Osteoblast (primary cell): ENCODE measurements around the gene ZNF679. TPM values are rescaled to one million over a fixed set of nuclear protein-coding genes. Genes with fewer than 3 reads are reported as not detected.

Source experiments
- DNase-seq: peaks from one replicate; pipeline ENCODE4 v3.0.0; 2011; ENCODE audit warnings: low spot score, mixed read lengths; ENCODE audit not compliant: insufficient read length; ENCODE audit errors: missing footprints
- H2AFZ ChIP-seq: 2 replicates; pipeline ENCODE4 v1.6.0; 2011; ENCODE audit warnings: mild to moderate bottlenecking, low read length
- H3K27ac ChIP-seq: 2 replicates; pipeline ENCODE4 v1.5.1; 2011; ENCODE audit warnings: mild to moderate bottlenecking, low read depth, low read length, moderate library complexity
- H3K27me3 ChIP-seq: 2 replicates; pipeline ENCODE4 v1.6.0; 2012; ENCODE audit warnings: mild to moderate bottlenecking, control low read depth, inconsistent platforms, low read length, moderate library complexity; ENCODE audit not compliant: insufficient read depth
- H3K36me3 ChIP-seq: 2 replicates; pipeline ENCODE4 v1.5.1; 2011; ENCODE audit warnings: mild to moderate bottlenecking, low read length, control low read depth, moderate library complexity; ENCODE audit not compliant: insufficient read depth
- H3K4me1 ChIP-seq: 2 replicates; pipeline ENCODE4 v1.5.1; 2011; ENCODE audit warnings: mild to moderate bottlenecking, low read length, control low read depth, moderate library complexity; ENCODE audit not compliant: insufficient read depth
- H3K4me2 ChIP-seq: 2 replicates; pipeline ENCODE4 v1.6.0; 2011; ENCODE audit warnings: mild to moderate bottlenecking, low read length; ENCODE audit not compliant: insufficient read depth
- H3K4me3 ChIP-seq: fragments of 200-600 bp; sonication (generic); 3 replicates; pipeline ENCODE4 v1.5.1; 2012; ENCODE audit warnings: mild to moderate bottlenecking, low read length, inconsistent platforms; ENCODE audit not compliant: insufficient read depth
- H3K79me2 ChIP-seq: 2 replicates; pipeline ENCODE4 v1.6.0; 2012; ENCODE audit warnings: mild to moderate bottlenecking, low read length, control low read depth, inconsistent platforms; ENCODE audit not compliant: insufficient read depth
- H3K9me3 ChIP-seq: 2 replicates; pipeline ENCODE4 v1.5.1; 2011; ENCODE audit warnings: low read depth, low read length, control low read depth
- H4K20me1 ChIP-seq: 2 replicates; pipeline ENCODE4 v1.6.0; 2012; ENCODE audit warnings: mild to moderate bottlenecking, low read length, control low read depth; ENCODE audit not compliant: insufficient read depth
- total RNA-seq: library from RNA; depleted of rRNA; stranded (reverse); fragments of >200 nt; gene quantifications from 2 replicates; pipeline ENCODE4 v1.2.3, GENCODE V29; 2012
- TF ChIP-seq, protein P1 (sequence below): IDR thresholded peaks from 2 replicates; pipeline ENCODE4 v1.5.1; 2011; ENCODE audit warnings: mild to moderate bottlenecking, low read depth, low read length, moderate library complexity; ENCODE audit errors: extremely low read depth

Gene ZNF679
- total RNA-seq, 1 donor = not detected

DNA sequence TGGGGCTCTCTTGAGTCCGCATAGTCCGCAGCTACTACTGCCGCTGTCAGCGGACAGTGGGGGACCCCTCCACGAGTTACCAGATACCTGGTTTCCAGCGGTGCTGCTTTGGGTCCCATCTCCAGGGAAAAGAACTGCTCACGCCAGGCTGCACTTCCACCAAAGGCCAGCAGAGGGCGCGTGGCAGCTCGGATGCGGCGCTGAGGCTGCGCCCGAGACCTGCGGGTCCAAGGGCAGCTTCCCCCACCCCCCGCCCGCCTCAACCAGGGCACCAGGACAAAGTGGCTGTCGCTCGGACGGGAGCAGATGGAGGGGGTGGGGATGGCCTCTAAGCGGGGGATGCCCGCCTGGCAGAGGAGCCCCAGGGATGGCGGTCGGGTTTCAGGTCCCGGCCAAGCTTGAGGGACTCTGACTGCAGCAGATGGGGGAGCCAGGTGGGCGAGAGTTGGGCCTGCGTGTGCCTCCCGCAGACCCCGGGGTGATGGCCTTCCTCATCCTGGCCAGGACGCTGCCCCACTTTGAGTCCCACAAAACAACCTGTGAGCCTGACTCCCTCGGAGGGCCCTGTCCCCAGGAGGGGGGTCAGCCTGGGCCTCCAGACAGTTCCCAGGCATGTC is 45.0 kb upstream of the ZNF679 start:
- Histone ChIP-seq H3K4me2 (no peak overlapping the region), H4K20me1 (no peaks in the 10 kb centered on the region), H3K36me3 (no peaks in the 10 kb centered on the region), H3K79me2 (no peaks in the 10 kb centered on the region), H3K4me3 (no peak overlapping the region), H2AFZ (no peak overlapping the region), H3K9me3 (peaks cover 3% of the 10 kb centered on the region), H3K27me3 (no peaks in the 10 kb centered on the region), H3K4me1 (no peaks in the 10 kb centered on the region), H3K27ac (no peak overlapping the region)
- peak; percentile 43 for DNase-seq
- TF ChIP-seq, protein P1, sequence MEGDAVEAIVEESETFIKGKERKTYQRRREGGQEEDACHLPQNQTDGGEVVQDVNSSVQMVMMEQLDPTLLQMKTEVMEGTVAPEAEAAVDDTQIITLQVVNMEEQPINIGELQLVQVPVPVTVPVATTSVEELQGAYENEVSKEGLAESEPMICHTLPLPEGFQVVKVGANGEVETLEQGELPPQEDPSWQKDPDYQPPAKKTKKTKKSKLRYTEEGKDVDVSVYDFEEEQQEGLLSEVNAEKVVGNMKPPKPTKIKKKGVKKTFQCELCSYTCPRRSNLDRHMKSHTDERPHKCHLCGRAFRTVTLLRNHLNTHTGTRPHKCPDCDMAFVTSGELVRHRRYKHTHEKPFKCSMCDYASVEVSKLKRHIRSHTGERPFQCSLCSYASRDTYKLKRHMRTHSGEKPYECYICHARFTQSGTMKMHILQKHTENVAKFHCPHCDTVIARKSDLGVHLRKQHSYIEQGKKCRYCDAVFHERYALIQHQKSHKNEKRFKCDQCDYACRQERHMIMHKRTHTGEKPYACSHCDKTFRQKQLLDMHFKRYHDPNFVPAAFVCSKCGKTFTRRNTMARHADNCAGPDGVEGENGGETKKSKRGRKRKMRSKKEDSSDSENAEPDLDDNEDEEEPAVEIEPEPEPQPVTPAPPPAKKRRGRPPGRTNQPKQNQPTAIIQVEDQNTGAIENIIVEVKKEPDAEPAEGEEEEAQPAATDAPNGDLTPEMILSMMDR = peak; percentile 22

DNA sequence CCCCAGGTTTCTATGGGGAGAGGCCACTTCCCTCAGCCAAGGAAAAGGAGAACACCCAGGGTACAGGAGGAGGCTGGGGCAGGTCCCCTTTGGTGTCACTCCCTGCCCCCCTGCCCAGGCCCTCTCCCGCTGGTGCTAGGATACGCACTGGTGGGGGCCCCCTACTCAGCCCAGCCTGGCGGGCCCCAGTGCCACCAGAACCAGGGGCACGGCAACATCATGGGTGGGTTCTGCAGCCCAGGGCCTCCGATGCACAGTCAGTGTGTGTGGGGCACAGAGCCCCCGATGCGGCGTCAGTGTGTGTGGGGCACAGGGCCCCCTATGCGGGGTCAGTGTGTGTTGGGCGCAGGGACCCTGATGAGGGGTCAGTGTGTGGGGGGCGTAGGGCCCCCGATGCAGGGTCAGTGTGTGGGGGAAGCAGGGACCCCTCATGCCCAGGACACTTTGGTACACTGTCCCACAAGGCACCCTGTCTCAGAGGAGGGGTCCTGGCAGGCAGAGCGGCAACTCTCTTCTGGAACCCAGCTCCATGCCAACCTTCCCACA is 44.4 kb upstream of the ZNF679 start:
- Histone ChIP-seq H3K79me2 (no peaks in the 10 kb centered on the region), H3K9me3 (peaks cover 3% of the 10 kb centered on the region), H2AFZ (no peak overlapping the region), H4K20me1 (no peaks in the 10 kb centered on the region), H3K4me1 (no peaks in the 10 kb centered on the region), H3K27me3 (no peaks in the 10 kb centered on the region), H3K36me3 (no peaks in the 10 kb centered on the region), H3K4me3 (no peak overlapping the region), H3K27ac (no peak overlapping the region), H3K4me2 (no peak overlapping the region)
- TF ChIP-seq, protein P1 = no peak
- DNase-seq = peak; percentile 35

DNA sequence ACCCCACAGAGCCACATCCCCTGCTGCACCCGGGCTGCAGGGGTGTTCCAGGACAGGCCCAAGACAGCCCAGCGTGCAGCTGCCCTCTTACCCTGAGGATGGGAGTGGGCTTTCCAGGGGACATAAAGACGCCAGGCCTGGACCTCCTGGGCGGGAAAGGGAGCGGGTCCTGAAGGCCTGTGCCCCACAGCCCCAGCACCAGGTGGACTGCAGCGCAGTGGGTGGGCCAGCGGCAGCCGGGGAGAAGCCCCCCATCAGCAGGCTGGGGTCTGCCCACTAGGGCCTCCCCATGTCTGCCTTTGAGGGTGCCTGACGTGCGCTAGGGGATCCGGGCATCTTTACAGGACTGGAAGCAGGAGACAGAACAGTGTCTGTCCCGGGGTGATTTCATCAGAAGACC is 43.9 kb upstream of the ZNF679 start:
- Histone ChIP-seq H3K36me3 (no peaks in the 10 kb centered on the region), H2AFZ (no peak overlapping the region), H3K79me2 (no peaks in the 10 kb centered on the region), H3K4me1 (no peaks in the 10 kb centered on the region), H4K20me1 (no peaks in the 10 kb centered on the region), H3K9me3 (peaks cover 3% of the 10 kb centered on the region), H3K4me3 (no peak overlapping the region), H3K27ac (no peak overlapping the region), H3K27me3 (no peaks in the 10 kb centered on the region), H3K4me2 (no peak overlapping the region)
- DNase-seq = peak; percentile 25
- TF ChIP-seq, protein P1 = no peak

DNA sequence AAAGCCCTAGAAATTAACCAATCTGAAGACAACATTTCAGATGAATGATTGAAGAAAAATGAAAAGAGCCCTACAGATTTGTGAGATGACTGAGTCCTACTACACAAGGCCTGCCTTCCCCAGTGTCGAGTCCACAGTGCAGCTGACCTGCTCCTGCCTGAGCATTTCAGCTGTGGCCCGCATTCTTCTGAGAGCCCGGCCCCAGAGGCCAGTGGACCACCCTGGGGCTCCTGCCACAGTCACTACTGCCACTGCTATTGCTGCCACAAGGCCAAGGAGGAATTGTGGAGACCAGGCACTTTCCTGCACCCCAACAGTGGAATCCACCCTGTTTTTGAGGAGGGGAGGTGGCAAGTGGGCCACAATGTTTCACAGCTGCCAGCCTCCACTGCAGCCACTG is 40.9 kb upstream of the ZNF679 start:
- Histone ChIP-seq H3K27me3 (no peaks in the 10 kb centered on the region), H2AFZ (no peak overlapping the region), H3K9me3 (peaks cover 3% of the 10 kb centered on the region), H4K20me1 (no peaks in the 10 kb centered on the region), H3K79me2 (no peaks in the 10 kb centered on the region), H3K27ac (no peak overlapping the region), H3K4me3 (no peak overlapping the region), H3K4me2 (no peak overlapping the region), H3K36me3 (no peaks in the 10 kb centered on the region), H3K4me1 (no peaks in the 10 kb centered on the region)
- peak; percentile 26 for DNase-seq
- TF ChIP-seq, protein P1 = no peak
